ENCODE results near the gene SLC6A6. TPM values are rescaled to one million over a fixed set of nuclear protein-coding genes. Genes with fewer than 3 reads are reported as not detected.

SLC6A6 gene
- total RNA-seq, 1 donor from 2014 or later = 24.2 TPM

DNA sequence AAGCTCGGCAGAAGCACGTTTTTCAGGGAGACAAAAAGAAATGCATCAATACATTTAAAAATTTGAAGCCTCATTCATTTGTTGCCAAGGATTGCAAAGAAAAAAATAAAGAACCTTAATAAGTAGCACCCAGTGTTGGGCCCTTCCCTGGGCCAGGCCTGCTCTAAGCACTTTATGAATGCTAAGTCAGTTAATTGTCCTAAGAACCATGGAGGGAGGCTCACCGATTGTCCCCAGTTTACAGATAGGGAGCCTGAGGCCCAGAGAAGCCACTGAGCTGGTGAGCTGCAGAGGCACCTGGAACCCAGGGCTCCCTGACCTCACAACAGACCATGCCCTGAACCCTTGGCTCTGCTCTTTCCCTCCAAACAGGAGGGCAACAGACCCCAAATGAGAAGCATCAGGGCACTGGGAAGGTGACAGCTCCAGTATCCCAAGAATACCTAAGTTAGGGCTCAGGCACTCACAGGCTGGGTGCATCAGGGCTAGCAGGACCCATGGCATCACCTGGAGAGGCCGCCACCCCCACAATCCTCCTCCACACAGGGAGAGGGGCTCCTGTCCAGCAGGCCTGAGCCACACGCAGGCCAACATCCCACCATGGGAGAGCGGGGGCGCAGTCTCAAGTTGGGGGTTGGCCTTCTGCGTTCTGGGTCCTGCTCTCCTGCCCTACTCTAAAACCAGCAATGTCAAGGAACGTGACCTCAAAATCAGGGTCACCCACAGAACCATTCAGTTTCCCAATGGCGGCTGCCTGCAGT is 133.8 kb downstream of the SLC6A6 start:
- Histone ChIP-seq H3K9ac (ENCODE audit: low read length) (no peak overlapping the region), H3K79me2 (ENCODE audit: insufficient read depth, low read length) (no peaks in the 10 kb centered on the region), H3K27me3 (ENCODE audit: insufficient read depth, low read length) (peaks cover 26% of the 10 kb centered on the region), H3K9me3 (ENCODE audit: insufficient read depth, low read depth, low read length) (no peaks in the 10 kb centered on the region), H3K4me2 (ENCODE audit: low read length) (no peak overlapping the region), H3K36me3 (ENCODE audit: insufficient read depth, low read length) (no peaks in the 10 kb centered on the region), H2AFZ (ENCODE audit: low read depth, low read length) (no peak overlapping the region), H3K27ac (ENCODE audit: low read depth, low read length) (no peak overlapping the region), H3K4me1 (ENCODE audit: insufficient read depth, low read length) (no peaks in the 10 kb centered on the region), H3K4me3 (ENCODE audit: insufficient read depth, low read depth, low read length) (no peak overlapping the region), H4K20me1 (ENCODE audit: insufficient read depth, low read length) (no peaks in the 10 kb centered on the region)
- Mint-ChIP-seq H3K27me3 (ENCODE audit: low read depth, unreplicated experiment) (peaks cover 40% of the 10 kb centered on the region), H3K4me1 (ENCODE audit: low read depth, unreplicated experiment) (no peaks in the 10 kb centered on the region), H3K4me3 (ENCODE audit: unreplicated experiment) (no peak overlapping the region), H3K9me3 (ENCODE audit: unreplicated experiment) (no peaks in the 10 kb centered on the region), H3K27ac (ENCODE audit: unreplicated experiment) (no peak overlapping the region), H3K36me3 (ENCODE audit: low read depth, unreplicated experiment) (no peaks in the 10 kb centered on the region)
- no peak for TF ChIP-seq EZH2 (IDR thresholded peaks at IDR 0.05; ENCODE audit: insufficient read depth, low read length)
- TF ChIP-seq, protein P1, sequence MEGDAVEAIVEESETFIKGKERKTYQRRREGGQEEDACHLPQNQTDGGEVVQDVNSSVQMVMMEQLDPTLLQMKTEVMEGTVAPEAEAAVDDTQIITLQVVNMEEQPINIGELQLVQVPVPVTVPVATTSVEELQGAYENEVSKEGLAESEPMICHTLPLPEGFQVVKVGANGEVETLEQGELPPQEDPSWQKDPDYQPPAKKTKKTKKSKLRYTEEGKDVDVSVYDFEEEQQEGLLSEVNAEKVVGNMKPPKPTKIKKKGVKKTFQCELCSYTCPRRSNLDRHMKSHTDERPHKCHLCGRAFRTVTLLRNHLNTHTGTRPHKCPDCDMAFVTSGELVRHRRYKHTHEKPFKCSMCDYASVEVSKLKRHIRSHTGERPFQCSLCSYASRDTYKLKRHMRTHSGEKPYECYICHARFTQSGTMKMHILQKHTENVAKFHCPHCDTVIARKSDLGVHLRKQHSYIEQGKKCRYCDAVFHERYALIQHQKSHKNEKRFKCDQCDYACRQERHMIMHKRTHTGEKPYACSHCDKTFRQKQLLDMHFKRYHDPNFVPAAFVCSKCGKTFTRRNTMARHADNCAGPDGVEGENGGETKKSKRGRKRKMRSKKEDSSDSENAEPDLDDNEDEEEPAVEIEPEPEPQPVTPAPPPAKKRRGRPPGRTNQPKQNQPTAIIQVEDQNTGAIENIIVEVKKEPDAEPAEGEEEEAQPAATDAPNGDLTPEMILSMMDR (IDR thresholded peaks at IDR 0.05; ENCODE audit: insufficient read depth, low read depth, low read length) = no peak
- DNase-seq (ENCODE audit: low read depth) (no peak), FAIRE-seq (no peak)

DNA sequence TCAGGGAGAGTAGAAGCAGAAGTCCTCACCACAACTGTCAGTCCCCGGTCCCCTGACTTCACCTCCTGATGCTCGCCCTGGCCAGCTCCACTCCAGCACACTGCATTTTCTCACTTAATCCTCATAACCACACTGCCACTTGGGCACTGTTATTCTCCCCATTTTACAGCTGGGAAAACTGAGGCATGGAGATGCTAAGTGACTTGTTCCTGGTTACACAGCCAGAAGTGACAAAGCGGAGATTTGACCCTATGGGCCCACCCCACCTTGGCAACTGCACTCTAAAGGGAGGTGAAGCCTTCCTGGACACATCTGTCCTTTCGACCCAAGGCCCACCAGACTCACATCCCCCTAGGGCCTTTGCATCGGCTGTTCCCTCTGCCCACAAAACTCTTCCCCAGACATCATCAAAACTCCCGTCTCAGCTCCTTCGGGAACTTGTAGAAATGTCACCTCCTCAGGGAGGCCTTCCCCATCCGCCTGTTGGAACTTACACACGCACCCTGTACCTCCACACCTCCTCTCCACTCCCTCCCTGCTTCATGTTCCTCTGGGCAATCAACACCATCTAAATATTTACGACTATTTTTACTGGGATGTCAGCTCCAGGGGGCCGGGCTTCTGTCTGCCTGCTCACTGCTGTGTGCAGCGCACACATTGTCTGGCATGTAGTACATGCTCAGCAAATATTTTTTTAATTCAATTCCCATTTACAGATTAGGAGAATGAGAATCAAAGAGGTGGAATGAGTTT is 134.6 kb downstream of the SLC6A6 start:
- H3K27ac ChIP-seq (ENCODE audit: low read depth, low read length) = no peak overlapping the region
- no peak overlapping the region for H3K4me3 ChIP-seq (ENCODE audit: insufficient read depth, low read depth, low read length)
- peaks cover 28% of the 10 kb centered on the region for H3K27me3 ChIP-seq (ENCODE audit: insufficient read depth, low read length)
- Mint-ChIP-seq H3K27me3 (ENCODE audit: low read depth, unreplicated experiment) (peaks cover 44% of the 10 kb centered on the region), H3K27ac (ENCODE audit: unreplicated experiment) (no peak overlapping the region), H3K4me1 (ENCODE audit: low read depth, unreplicated experiment) (no peaks in the 10 kb centered on the region), H3K36me3 (ENCODE audit: low read depth, unreplicated experiment) (no peaks in the 10 kb centered on the region), H3K9me3 (ENCODE audit: unreplicated experiment) (no peaks in the 10 kb centered on the region), H3K4me3 (ENCODE audit: unreplicated experiment) (no peak overlapping the region)
- H3K79me2 ChIP-seq (ENCODE audit: insufficient read depth, low read length) = no peaks in the 10 kb centered on the region
- DNase-seq (ENCODE audit: low read depth) (no peak), FAIRE-seq (no peak)
- TF ChIP-seq, protein P1 (IDR thresholded peaks at IDR 0.05; ENCODE audit: insufficient read depth, low read depth, low read length) = no peak
- no peak for TF ChIP-seq EZH2 (IDR thresholded peaks at IDR 0.05; ENCODE audit: insufficient read depth, low read length)
- no peak overlapping the region for H3K4me2 ChIP-seq (ENCODE audit: low read length)
- no peaks in the 10 kb centered on the region for H4K20me1 ChIP-seq (ENCODE audit: insufficient read depth, low read length)
- H3K9me3 ChIP-seq (ENCODE audit: insufficient read depth, low read depth, low read length) = no peaks in the 10 kb centered on the region
- H3K4me1 ChIP-seq (ENCODE audit: insufficient read depth, low read length) = no peaks in the 10 kb centered on the region
- H3K36me3 ChIP-seq (ENCODE audit: insufficient read depth, low read length) = no peaks in the 10 kb centered on the region
- no peak overlapping the region for H3K9ac ChIP-seq (ENCODE audit: low read length)
- H2AFZ ChIP-seq (ENCODE audit: low read depth, low read length) = no peak overlapping the region

Data from astrocyte (in vitro differentiated cells and primary cell).